GM23248 (cell line): ENCODE data around the gene IPP.

Source experiments
- EZH2 ChIP-seq: fragments of 200-600 bp; sonication (generic); IDR thresholded peaks from 2 replicates; pipeline ENCODE4 v1.6.1; 2018; ENCODE audit warnings: antibody characterized with exemption, mild to moderate bottlenecking; ENCODE audit not compliant: insufficient read depth, poor library complexity, severe bottlenecking
- EZH2phosphoT487 ChIP-seq: fragments of 200-600 bp; sonication (generic); IDR thresholded peaks from 2 replicates; pipeline ENCODE4 v1.6.1; 2018; ENCODE audit warnings: antibody characterized with exemption, moderate library complexity, mild to moderate bottlenecking, low read depth; ENCODE audit not compliant: insufficient read depth

DNA sequence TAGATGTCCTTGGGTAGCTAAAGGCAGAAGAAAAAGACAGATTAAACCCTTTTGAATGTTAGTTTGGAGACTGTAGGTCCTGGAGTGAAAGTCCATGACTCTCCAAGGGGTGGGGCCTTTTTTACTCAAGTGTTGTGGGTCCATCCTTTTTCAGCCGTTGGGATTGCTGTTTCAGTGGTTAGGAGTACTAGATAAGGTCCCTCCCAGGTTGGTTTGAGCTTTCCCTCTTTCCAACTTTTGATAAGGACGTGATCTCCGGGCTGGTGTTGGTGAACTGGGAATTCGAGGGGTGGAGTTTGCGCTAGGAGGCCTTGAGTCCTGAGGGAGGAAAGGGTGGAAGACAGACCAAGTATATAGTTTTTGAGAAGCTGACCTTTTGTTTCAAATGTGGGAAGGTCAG lies 5.2 kb upstream of the IPP start:
- TF ChIP-seq EZH2 (no peak), EZH2phosphoT487 (no peak)
